Measurements from ENCODE around the gene TBC1D22B. TPM values are rescaled to one million over a fixed set of nuclear protein-coding genes. Genes with fewer than 3 reads are reported as not detected.

TBC1D22B gene
- total and polyA plus RNA-seq, 9 of the 15 experiments (the other 6 are each of a cell fraction or from before 2014, with no cell fraction given) = 4.8 to 24.2 (median 13.5) TPM

- TF ChIP-seq KLF16 (IDR thresholded peaks at IDR 0.05) (0 out of 2 replicates have a peak, but pooled peaks have one; percentile 34), PPARD (CRISPR knock-in tag; IDR thresholded peaks at IDR 0.05) (no peak), SNIP1 (IDR thresholded peaks at IDR 0.05; ENCODE audit: low read depth) (no peak), TAL1 (IDR thresholded peaks at IDR 0.05) (peak; percentile 63), ATF7 (IDR thresholded peaks at IDR 0.05) (peak; percentile 69), E2F6 (IDR thresholded peaks at IDR 0.05; ENCODE audit: borderline replicate concordance in 1 of 2, extremely low read depth in 1 of 2, insufficient read depth in 1 of 2, insufficient read length in 1 of 2, low read depth in 1 of 2, low read length in 1 of 2, poor library complexity in 1 of 2, severe bottlenecking in 1 of 2) (peak in 1 of 2 experiments; percentile 17), CXXC5 (CRISPR knock-in tag; IDR thresholded peaks at IDR 0.05) (peak; percentile 80), MTF1 (CRISPR knock-in tag; IDR thresholded peaks at IDR 0.05; ENCODE audit: borderline replicate concordance) (no peak), VEZF1 (CRISPR knock-in tag; IDR thresholded peaks at IDR 0.05) (peak; percentile 27; the same call in 1 of the 2 replicates), FUS (optimal IDR thresholded peaks at IDR 0.05; ENCODE audit: low read depth, low read length) (no peak), ZNF830 (CRISPR knock-in tag; IDR thresholded peaks at IDR 0.05) (no peak), ELF4 (CRISPR knock-in tag; IDR thresholded peaks at IDR 0.05) (0 out of 2 replicates have a peak, but pooled peaks have one; percentile 62), PML (IDR thresholded peaks at IDR 0.05; ENCODE audit: low read length) (peak; percentile 42; the same call in 1 of the 2 replicates), ZNF224 (CRISPR knock-in tag; IDR thresholded peaks at IDR 0.05) (no peak), NR2C1 (IDR thresholded peaks at IDR 0.05) (peak; percentile 52; the same call in 1 of the 2 replicates), NR2C1 (tag; IDR thresholded peaks at IDR 0.05) (peak; percentile 61), IRF9 (tag; IDR thresholded peaks at IDR 0.05) (no peak), ETV6 (IDR thresholded peaks at IDR 0.05; ENCODE audit: borderline replicate concordance in 1 of 2, low read depth in 2 of 2, low read length in 1 of 2) (peak in 1 of 2 experiments; percentile 21; a peak in 1 of 4 replicates), ETV6 (CRISPR knock-in tag; IDR thresholded peaks at IDR 0.05; ENCODE audit: borderline replicate concordance) (no peak), CTCF (IDR thresholded peaks at IDR 0.05 in 2 of 3, conservative IDR thresholded peaks at IDR 0.05 in 1 of 3; ENCODE audit: insufficient read depth in 2 of 3, low read depth in 1 of 3, low read length in 3 of 3) (peak in 1 of 3 experiments; percentile 2; a peak in 1 of 6 replicates), SIN3B (IDR thresholded peaks at IDR 0.05; ENCODE audit: low read depth) (no peak), ZNF239 (CRISPR knock-in tag; IDR thresholded peaks at IDR 0.05) (peak; percentile 6; the same call in 1 of the 2 replicates), MEIS2 (IDR thresholded peaks at IDR 0.05; ENCODE audit: partially characterized antibody) (peak; percentile 9), EP300 (IDR thresholded peaks at IDR 0.05; ENCODE audit: low read length) (peak; percentile 84)
These were observed 13.7 kb upstream of the TBC1D22B start (continued) for GRCh38 chr6:37243816-37244370.
